Measurements from ENCODE around the gene BIN1.

DNA sequence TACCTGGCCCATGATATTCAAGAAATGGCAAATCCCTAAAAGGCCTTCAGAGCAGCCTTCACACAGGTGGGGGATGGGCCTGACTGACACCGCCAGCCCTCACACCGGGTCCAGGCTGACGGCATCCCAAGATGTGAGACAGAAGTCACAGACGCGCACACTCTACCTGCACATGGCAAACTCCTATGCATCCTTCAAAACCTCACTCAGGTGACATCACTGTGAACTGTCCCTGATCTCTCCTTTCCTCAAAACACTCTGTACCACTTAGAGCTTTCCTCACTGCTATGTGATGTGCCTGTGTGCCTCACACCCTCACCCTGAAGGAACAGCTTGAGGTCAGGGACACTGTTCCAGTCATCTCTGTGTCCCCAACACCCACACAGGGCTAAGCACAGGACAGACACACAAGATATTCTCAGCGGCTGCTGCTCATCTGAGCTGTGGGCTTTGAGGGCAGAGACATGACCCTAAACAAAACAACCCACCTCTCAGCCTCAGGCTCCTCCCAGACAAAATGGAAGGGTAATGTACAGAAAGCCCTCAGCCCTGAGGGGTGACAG is 27.5 kb downstream of the BIN1 start:
- TF ChIP-seq EZH2 (IDR thresholded peaks at IDR 0.05) = no peak
- TF ChIP-seq POLR2AphosphoS5 (IDR thresholded peaks at IDR 0.05; ENCODE audit: borderline replicate concordance, low read depth, low read length) = no peak
- no peak for TF ChIP-seq FOXP2 (optimal IDR thresholded peaks at IDR 0.05; ENCODE audit: control extremely low read depth, extremely low read length, insufficient read depth)
